Glutamatergic neuron (in vitro differentiated cells): ENCODE results near the gene PGBD1. TPM values are rescaled to one million over a fixed set of nuclear protein-coding genes. Genes with fewer than 3 reads are reported as not detected.
A peak's percentile ranks its signal among the peaks of the same experiment; 100 is the strongest.

Experiments
- DNase-seq: peaks from one replicate; pipeline ENCODE4 v3.0.0; 2022
- H3K27ac Mint-ChIP-seq: one replicate; pipeline ENCODE4 v1.8.0; 2020; ENCODE audit warnings: mild to moderate bottlenecking, mixed read lengths, inconsistent platforms; ENCODE audit not compliant: unreplicated experiment
- H3K27me3 Mint-ChIP-seq: one replicate; pipeline ENCODE4 v1.8.0; 2020; ENCODE audit warnings: mild to moderate bottlenecking, moderate library complexity, mixed read lengths, inconsistent platforms; ENCODE audit not compliant: unreplicated experiment
- H3K36me3 Mint-ChIP-seq: one replicate; pipeline ENCODE4 v1.8.0; 2020; ENCODE audit warnings: mild to moderate bottlenecking, mixed read lengths, inconsistent platforms; ENCODE audit not compliant: unreplicated experiment
- H3K4me1 Mint-ChIP-seq: one replicate; pipeline ENCODE4 v1.8.0; 2020; ENCODE audit warnings: mild to moderate bottlenecking, low read depth, mixed read lengths, inconsistent platforms; ENCODE audit not compliant: unreplicated experiment
- H3K4me3 Mint-ChIP-seq: one replicate; pipeline ENCODE4 v1.8.0; 2020; ENCODE audit warnings: mild to moderate bottlenecking, mixed read lengths, inconsistent platforms; ENCODE audit not compliant: unreplicated experiment
- H3K9me3 Mint-ChIP-seq: one replicate; pipeline ENCODE4 v1.8.0; 2020; ENCODE audit warnings: mild to moderate bottlenecking, moderate library complexity, mixed read lengths, inconsistent platforms; ENCODE audit not compliant: unreplicated experiment
- CTCF ChIP-seq: fragments of 200-600 bp; sonication (generic); IDR thresholded peaks from one replicate; pipeline ENCODE4 v1.5.0; 2021; ENCODE audit not compliant: partially characterized antibody, unreplicated experiment
- total RNA-seq: library from RNA; stranded (reverse); fragmentation: NEBNext Ultra II Directional; extraction: Animal tissue kit (Norgen Biotek cat#: 25700); gene quantifications from one replicate; pipeline ENCODE4 v1.2.1, GENCODE V29; 2021; ENCODE audit not compliant: unreplicated experiment

PGBD1 gene
- total RNA-seq, 1 donor from 2014 or later, result 18.1 TPM

- Mint-ChIP-seq H3K36me3 (no peaks in the 10 kb centered on the region), H3K27me3 (peaks cover 6% of the 10 kb centered on the region), H3K27ac (no peak within 1 kb of the TSS), H3K4me1 (peaks cover 8% of the 10 kb centered on the region), H3K9me3 (peaks cover 3% of the 10 kb centered on the region), H3K4me3 (no peak within 1 kb of the TSS)
- TF ChIP-seq CTCF, result no peak
- peak; percentile 90 for DNase-seq
Observed at GRCh38 chr6:28266962-28267694, 14.2 kb upstream of the PGBD1 start, which contains the start of gene ZSCAN26. TSS of gene ZSCAN26 (plus strand) at chr6:28267143. CDS start at chr6:28271920, 4,777 bp downstream.

GRCh38 chr6:28267695-28268059 is 13.7 kb upstream of the PGBD1 start:
- Mint-ChIP-seq H3K27ac (no peak overlapping the region), H3K4me1 (peaks cover 8% of the 10 kb centered on the region), H3K27me3 (peaks cover 6% of the 10 kb centered on the region), H3K36me3 (no peaks in the 10 kb centered on the region), H3K4me3 (no peak overlapping the region), H3K9me3 (peaks cover 3% of the 10 kb centered on the region)
- no peak for TF ChIP-seq CTCF
- no peak for DNase-seq

- peaks cover 3% of the 10 kb centered on the region for H3K9me3 Mint-ChIP-seq
- no peak for DNase-seq
- H3K4me3 Mint-ChIP-seq, result no peak overlapping the region
- peaks cover 6% of the 10 kb centered on the region for H3K27me3 Mint-ChIP-seq
- H3K4me1 Mint-ChIP-seq, result peaks cover 8% of the 10 kb centered on the region
- no peak overlapping the region for H3K27ac Mint-ChIP-seq
- TF ChIP-seq CTCF, result no peak
- no peaks in the 10 kb centered on the region for H3K36me3 Mint-ChIP-seq
Observed at GRCh38 chr6:28269492-28269891, 11.9 kb upstream of the PGBD1 start.

GRCh38 chr6:28274888-28275287 is 6.5 kb upstream of the PGBD1 start:
- H3K36me3 Mint-ChIP-seq, result peaks cover 5% of the 10 kb centered on the region
- DNase-seq, result no peak
- peaks cover 17% of the 10 kb centered on the region for H3K4me1 Mint-ChIP-seq
- H3K27me3 Mint-ChIP-seq, result peaks cover 4% of the 10 kb centered on the region
- H3K27ac Mint-ChIP-seq, result no peak overlapping the region
- H3K4me3 Mint-ChIP-seq, result peak overlapping the region; percentile 5
- TF ChIP-seq CTCF, result no peak
- H3K9me3 Mint-ChIP-seq, result peaks cover 3% of the 10 kb centered on the region

GRCh38 chr6:28277746-28278145 is 3.6 kb upstream of the PGBD1 start:
- no peak overlapping the region for H3K27ac Mint-ChIP-seq
- peaks cover 2% of the 10 kb centered on the region for H3K9me3 Mint-ChIP-seq
- DNase-seq, result no peak
- peaks cover 5% of the 10 kb centered on the region for H3K36me3 Mint-ChIP-seq
- peaks cover 15% of the 10 kb centered on the region for H3K4me1 Mint-ChIP-seq
- H3K27me3 Mint-ChIP-seq, result no peaks in the 10 kb centered on the region
- H3K4me3 Mint-ChIP-seq, result no peak overlapping the region
- TF ChIP-seq CTCF, result no peak
